HPDE6-E6E7 (cell line): ENCODE data around the gene PDE6B.
"Not testable (repeated sequence)": the region's sequence is repeated elsewhere in the genome, so short reads cannot be mapped to it uniquely, and the experiment has no call there.

Experiments
- DNase-seq: peaks from one replicate; pipeline ENCODE4 v3.0.0; 2011; ENCODE audit warnings: missing footprints; ENCODE audit errors: extremely low spot score

Gene PDE6B

DNA sequence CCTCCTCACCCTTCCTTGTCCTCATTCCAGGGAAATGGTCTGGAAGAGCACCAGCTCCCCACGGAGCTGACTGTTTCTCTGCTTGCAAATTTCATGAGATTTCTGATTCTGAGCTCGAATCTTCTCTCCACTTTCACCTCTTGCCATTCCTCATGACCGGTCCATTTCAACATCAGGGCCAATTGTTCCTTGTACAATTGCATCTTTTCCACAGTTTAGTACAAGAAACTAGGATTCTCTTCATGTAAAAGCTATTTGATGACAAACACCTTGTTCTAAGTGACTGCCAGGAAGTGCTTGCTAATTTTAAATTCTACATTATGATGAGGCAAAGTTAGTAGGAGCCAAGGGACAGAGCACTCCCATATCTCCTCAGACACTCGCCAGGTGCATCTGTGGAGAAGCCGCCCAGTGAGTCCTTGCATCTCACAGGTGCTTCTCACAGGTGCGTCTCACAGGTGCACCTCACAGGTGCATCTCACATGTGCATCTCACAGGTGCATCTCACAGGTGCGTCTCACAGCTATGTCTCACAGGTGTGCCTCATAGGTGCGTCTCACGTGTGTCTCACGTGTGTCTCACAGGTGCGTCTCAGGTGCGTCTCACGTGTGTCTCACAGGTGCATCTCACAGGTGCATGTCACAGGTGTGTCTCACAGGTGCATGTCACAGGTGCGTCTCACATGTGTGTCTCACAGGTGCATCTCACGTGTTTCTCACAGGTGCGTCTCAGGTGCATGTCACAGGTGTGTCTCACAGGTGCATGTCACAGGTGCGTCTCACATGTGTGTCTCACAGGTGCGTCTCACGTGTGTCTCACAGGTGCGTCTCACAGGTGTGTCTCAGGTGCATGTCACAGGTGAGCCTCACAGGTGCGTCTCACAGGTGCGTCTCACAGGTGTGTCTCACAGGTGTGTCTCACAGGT lies 3.0 kb upstream of the PDE6B start:
- no peak for DNase-seq

DNA sequence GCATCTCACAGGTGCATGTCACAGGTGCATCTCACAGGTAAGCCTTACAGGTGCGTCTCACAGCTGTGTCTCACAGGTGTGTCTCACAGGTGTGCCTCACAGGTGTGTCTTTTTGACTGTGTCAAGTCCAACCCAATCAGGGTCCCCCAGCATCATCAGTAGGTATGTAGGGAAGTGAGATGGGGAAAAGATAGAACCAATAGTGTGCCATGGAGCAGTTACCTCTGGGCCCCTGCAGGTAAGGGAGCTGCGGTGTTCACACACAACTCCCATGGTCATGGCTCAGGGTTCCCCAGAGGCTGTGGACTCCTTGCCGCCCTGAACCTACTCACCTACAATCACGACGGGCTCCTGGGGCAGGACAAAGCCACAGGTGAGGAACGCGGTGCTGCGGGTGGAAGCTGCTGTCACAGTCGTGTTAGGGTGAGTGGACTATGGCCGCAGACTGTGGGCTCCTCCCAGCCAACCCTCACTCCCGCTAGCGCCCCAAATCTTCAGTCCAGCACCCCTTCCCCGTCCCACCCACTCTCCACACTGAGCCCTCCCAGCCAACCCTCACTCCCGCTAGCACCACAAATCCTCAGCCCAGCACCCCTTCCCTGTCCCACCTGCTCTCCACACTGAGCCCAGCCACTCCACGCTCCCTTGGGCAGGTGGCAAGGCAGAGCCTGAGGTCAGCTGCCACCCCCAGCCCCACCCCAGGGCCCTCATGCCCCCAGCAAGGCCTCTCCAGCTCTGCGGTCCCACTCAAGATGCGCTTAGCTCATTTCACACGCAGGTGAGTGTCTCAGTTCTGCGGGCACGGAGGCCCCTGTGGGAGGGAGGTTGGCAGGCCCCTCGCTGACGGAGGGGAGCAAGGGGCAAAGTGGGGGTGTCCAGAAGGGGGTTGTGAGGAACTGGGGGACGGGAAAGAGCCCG lies 2.1 kb upstream of the PDE6B start:
- no peak for DNase-seq

DNA sequence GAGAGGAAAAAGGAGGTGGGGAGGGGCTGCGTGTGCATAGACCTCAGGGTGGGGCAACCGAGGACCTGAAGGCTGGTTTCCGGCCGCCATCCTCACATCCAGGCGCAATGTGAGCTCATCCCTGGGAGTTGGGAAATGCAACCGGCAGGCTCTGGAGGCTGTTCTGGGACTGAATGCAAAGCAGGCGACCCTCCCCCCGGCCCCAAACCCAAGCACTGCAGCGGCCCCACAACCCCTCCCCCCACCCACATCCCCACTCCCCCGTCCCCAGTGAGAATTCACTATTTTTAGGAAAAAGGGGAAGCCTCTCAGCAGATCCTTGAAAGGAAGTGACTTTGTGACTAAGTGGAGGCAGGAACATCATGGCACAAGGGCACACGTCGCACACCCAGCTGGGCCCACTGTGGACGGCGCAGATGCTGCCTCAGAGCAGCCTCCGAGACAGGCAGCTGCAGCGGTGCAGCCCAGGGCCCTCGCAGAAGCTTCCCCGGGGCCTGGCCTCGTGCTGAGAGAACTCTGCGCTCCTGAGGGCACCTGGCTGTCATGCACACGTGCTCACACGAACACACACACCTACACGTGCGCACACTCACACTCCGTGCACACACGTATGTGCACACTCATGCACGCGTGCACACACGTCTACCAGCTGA lies 1.3 kb upstream of the PDE6B start:
- DNase-seq = no peak

DNA sequence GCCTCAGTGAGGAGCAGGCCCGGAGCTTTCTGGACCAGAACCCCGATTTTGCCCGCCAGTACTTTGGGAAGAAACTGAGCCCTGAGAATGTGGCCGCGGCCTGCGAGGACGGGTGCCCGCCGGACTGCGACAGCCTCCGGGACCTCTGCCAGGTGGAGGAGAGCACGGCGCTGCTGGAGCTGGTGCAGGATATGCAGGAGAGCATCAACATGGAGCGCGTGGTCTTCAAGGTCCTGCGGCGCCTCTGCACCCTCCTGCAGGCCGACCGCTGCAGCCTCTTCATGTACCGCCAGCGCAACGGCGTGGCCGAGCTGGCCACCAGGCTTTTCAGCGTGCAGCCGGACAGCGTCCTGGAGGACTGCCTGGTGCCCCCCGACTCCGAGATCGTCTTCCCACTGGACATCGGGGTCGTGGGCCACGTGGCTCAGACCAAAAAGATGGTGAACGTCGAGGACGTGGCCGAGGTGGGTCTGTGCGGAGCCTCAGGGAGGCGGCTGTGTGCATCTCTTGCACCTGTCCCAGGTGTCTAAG lies 323 bp downstream of the PDE6B start:
- DNase-seq = no peak

DNA sequence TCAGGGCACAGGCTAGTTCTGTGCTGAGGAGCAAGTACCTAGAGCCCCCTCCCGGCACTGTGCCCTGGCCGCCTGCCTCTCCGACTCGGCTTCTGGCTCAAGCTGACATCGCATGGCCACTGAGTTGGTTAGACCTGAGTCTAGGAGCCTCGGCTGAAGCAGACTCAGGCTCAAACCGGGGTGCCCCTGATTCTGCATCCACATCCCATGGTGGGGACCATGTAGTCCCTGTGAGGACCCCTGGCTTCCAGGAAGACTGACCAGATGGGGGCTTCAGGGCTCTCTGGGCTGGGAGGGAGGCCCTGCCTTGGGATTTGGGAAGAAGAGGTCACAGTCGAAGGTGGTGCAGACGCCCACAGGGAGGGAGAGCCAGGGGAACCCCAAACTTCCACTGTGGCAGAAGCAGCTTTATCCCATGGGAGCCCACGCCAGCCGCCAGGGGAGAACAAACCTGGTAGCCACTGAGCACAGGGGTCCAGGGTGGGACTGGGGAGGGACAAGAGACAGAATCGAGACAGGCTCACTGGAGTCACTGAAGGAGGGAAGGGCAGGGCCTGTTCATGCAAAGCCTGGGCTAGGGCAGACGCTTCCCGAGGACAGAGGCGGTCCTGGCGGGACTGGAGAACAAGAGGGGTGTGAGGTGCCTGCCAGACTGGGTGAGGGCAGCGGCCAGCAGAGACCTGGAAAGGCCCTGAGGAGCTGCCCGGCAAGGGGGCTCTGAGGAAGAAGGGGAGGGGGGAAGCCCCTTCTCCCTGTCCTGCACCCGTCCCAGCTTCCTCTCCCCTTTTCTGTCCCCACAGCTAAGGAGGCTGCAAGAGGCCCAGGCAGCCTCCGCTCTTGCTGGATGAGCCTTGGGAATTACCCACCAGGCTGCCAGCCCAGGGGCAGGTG lies 1.1 kb downstream of the PDE6B start:
- DNase-seq = no peak

DNA sequence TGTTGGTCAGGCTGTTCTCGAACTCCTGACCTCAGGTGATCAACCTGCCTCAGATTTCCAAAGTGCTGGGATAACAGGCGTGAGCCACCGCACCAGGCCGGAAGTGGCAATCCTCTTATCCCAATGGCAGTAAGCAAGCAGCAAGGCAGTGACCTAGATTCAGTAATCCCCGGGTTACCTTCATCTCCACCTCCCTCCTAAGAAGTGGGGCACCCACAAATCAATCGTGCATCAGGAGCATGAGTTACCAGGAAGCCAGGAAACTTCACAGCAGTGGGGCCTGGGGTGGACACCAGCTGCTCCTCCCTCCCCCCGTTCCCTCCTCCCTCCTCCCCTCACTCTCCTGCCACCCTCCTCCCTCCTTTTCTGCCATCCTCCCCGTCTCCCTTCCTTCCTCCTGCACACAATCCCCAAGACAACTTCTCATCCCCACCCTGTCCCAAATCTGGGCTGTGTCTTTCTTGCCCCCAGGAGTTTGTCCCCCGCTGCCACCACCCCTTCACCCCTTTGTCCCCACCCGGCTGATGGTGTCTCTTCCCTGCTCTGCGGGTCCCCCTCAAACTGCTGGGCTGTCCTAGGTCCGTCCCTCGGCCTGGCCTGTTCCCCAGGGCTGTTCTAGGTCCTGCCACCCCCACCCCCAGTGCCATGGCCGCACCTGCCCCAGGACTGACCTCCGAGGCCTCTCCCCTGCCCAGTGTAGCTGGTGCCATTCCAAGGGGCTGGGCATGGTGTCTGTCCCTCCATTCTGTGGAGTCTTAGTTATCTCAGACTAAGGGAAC lies 2.2 kb downstream of the PDE6B start:
- no peak for DNase-seq

DNA sequence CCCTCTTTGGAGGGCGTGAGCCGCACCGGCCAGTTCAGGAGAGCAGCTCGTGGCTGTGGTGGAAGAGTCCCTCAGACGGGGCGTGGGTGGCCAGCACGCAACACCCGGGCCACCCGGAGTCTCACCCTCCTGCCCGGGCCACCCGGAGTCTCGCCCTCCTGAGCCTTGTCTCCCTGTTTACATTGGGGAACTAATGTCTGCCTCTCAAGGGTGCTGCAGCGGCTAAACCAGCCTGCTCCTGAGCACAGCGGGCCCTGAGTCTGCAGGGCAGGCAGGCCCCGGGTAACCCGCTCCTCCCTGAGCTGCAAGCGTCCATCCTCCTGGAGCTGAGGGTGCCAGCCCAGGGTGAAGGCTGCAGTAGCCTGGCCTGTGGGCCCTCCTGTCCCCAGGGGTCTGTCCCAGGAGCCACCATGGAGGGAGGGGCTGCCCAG lies 3.0 kb downstream of the PDE6B start:
- no peak for DNase-seq

DNA sequence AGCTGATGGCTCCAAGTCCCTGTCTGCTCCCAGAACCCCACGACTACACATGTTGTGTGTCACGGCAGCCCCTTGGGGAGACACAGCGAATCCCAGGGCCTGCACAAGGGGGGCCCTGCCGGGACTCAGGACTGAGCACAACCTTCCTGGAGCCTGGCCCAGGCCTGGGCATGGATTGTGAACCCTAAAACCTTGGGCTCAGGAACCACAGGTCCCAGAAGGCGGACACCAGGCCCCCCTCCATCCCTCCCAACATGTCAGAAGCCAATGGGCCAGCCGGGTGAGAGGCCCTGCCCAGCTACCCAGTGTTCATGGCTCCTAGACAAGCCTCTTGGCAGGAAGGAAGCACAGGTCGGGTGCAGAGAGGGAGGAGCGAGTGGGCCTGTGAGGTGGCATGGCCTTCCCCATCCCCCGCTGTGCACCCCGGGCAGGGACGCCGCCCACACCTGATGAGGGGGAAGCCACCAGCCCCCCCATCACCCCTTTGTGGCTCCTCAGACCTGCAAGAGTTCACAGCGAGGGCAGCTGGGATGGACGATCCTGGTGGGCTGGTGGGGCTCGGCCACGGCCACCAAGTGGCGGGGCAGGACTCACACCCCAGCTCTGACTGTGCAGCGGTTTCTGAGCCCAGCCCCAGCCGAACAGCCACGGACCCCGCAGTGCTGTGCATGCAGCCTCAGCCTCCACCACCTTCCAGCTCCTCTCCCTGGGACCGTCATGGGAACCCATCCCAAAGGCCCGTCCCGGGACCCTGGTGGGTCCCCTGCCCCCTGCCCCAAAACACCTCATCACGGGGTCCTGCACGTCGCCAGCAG lies 3.7 kb downstream of the PDE6B start:
- DNase-seq = no peak

DNA sequence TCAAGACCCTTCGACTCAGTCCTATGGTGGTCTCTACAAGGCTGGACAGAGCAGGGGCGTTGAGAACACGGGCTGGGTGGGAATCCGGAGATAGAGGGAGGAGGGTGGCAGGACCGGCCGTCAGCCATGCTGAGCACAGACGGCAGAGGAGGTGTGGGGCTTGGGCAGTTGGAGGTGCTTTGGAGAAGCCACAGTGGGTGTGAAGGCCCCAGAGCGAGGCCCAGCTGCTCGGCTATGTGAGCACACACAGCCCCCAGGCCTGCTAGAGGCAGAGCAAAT lies 4.2 kb downstream of the PDE6B start:
- no peak for DNase-seq

DNA sequence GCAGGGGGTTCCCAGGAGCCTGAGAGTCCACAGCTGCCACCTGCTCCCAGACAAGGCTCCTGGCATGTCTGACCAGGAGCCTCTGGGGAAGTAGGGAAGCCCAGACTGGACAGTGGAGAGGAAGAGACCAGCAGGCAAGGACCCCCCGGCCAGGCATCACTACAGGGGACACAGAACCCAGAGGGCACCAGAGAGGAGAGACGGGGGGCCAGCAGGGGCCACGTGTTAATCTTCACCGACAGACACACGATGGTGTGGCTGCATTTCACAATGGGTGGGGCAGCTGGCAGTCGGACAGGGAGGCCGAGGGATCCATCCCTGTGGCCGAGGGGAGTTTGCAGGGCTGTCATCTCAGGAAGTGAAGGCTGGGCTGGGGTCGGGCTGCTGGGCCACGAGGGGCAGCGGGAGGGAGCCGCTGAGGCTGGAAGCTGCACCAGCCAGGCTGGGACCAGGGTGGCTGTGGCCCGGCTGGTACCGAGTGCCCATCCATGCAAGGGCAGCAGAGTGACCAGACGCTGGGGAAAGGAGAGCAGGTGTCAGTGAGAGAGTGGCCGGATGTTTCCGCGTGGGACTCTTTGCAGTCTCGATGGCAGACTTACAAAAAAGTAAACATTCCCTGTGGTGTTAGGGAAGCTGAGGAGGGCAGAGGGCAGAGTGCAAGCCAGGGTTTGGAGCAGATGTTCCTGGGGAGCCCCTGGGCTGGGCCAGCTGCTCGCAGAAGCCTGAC lies 4.7 kb downstream of the PDE6B start:
- no peak for DNase-seq

DNA sequence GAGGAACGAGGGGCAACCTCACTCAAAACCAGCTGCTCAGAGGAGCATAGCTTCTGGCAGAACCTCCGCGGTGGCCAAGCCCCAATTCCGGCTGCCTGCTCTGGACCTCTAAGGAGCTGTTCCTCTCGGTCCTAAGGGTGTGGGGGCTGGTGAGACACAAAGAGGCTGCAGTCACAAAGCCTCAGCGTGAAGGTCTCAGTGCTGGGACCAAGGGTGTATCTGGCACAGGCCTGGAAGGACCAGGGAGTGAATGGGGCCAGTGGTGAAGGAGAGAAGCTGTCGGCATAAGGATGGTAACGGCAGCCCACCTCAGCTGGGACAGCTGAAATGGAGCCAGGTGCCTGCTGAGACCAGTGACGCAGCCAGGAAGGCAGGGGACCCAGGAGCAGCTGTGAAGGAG lies 5.3 kb downstream of the PDE6B start:
- DNase-seq = no peak

DNA sequence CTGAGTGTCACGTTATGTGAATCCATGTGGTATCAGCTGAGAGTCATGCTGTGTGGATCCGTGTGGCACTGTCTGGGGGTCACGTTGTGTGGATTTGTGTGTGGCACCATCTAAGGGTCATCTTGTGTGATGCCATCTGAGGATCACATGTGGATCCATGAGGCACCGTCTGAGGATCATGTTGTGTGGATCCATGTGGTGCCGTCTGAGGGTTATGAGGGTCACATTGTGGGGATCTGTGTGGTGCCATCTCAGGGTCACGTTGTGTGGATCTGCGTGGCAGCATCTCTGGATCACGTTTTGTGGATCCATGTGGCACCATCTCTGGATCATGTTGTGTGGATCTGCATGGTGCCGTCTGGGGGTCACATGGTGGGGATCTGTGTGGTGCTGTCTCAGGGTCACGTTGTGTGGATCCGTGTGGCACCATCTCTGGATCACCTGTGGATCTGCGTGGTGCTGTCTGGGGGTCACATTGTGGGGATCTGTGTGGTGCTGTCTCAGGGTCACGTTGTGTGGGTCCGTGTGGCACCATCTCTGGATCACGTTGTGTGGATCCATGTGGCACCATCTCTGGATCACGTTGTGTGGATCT lies 6.9 kb downstream of the PDE6B start:
- no peak for DNase-seq

DNA sequence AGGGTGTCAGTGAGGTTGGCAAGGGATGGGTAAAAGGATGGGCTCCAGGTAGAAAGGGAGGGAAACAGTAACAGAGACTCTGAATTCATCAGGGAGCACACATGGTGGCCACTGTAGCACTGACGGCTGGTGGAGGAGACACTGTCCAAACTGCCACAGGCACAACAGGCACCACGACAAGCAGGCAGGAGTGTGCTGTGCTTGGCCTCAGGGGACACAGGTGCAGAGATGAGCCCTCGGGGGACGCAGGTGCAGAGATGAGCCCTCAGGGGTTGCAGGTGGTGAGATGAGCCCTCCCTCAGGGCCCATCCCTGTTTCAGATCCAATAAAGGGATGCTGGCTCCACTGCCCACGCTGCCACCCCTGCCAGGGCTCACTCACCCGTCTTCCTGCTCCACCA lies 7.6 kb downstream of the PDE6B start:
- DNase-seq = no peak

DNA sequence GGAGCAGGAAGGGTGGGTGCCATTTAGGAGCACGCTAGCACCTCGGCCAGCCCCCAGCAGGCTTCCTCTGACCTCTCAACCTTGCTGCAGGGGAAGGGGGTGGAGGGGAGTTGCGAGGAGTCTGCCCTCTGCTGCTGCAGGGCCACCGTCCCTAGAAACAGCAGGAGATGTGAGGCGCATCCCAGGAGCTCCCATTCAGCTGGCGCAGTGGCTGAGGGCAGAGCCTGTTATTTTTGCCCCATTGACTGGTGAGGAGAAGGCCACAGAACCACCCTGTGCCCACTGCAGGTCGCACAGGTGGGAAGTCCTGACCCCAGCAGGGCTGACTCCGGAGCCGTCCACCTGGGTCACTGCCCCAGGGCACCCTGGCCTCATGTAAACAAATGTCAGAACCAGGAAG lies 8.0 kb downstream of the PDE6B start:
- no peak for DNase-seq

DNA sequence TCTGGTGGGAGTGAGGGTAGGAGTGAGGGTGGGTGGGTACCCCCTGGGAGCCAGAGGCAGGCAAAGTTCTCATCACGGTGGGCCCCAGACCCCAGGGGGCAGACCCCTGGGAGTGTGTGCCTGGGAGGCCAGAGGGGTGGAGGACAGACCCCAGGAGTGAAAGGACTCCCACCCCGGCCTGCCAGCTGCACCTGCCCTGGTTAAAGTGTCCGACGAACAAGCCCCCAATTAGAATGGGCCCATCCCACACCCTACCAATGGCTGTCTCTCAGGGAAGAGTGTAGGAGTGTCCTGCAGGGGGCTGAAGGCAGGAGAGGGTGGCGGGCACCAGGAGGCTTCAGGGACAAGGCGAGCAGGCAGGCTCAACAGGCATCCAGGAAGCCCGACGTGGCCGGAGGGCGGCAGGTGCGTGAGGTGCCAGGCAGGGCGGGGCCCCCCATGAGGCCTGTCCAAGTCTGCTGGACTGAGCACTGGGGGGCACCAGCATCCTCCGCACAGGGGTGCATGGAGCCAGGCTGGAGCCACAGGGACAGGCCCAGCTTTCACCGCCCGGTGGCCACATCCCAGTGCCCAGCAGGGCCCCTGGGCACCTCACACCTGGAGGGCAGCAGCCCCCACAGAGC lies 8.7 kb downstream of the PDE6B start:
- no peak for DNase-seq

DNA sequence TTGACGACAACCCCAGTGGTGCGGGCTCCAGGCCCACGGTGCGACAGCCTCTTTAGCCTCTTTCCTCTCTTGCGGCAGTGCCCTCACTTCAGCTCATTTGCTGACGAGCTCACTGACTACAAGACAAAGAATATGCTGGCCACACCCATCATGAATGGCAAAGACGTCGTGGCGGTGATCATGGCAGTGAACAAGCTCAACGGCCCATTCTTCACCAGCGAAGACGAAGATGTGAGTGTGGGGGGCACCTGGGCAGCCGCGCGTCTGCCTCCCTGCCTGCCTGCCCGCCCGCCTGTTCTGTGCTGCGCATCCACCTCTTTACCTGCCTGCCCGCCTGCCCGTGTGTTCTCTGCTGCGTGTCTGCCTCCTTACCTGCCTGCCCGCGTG lies 9.2 kb downstream of the PDE6B start:
- no peak for DNase-seq

DNA sequence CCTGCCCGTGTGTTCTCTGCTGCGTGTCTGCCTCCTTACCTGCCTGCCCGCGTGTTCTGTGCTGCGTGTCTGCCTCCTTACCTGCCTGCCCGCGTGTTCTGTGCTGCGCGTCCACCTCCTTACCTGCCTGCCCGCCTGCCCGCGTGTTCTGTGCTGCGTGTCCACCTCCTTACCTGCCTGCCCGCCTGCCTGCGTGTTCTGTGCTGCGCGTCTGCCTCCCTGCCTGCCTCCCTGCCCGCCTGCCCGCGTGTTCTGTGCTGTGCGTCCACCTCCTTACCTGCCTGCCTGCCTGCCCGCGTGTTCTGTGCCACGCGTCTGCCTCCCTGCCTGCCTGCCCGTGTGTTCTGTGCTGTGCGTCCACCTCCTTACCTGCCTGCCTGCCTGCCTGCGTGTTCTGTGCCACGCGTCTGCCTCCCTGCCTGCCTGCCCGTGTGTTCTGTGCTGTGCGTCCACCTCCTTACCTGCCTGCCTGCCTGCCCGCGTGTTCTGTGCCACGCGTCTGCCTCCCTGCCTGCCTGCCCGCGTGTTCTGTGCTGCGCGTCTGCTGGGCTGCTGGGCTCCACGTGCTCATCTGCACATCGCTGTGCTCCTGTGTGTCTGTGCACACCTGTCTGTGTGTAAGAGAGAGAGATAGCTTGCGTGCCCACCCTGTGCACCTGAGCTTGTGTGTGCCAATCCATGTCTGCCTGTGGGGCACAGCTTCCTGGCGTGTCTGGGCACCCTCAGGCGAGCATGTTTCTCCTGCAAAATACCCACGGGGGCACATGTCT lies 9.9 kb downstream of the PDE6B start:
- DNase-seq = not testable (repeated sequence)
